Superior temporal gyrus (tissue), 1 donor: Measurements from ENCODE around the gene PDE9A.

Experiments used
- DNase-seq: peaks from one replicate; pipeline ENCODE4 v3.0.0-alpha.2; 2016; ENCODE audit errors: extremely low spot score

Gene PDE9A

DNA sequence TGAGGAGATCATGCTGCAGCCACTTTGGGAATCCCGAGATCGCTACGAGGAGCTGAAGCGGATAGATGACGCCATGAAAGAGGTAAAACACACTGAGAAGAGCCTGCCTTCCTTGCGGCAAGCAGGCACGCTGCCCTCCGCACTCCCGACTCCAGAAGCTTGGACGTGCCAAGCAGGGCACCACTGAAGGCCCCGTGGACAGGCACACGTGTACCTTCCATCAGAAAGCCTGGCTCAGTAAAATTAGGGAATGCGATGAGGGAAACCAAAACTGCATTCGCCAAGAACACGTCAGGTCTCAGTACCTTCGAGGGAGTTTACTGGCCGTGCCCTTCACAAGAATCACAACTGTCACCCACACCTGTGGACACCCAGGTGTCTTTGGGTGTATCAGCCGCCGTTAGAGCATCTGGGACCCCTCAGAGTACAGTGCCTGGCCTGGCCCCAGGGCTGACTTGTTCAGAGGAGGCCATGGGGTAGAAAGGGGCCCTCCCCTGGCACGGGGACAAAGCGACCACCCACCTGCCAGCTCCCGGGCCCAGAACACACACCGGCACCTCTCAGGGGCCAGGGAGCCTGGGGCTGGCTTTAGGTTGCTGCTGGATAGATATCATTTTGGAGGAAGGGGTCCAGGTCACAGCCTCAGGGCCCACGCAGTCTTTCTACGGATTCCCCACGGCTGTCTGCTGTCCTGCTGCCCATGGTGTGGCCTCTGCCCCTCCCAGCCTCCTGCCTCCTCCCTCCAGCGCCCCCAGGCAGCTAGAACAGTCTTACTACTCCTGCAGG lies 117.5 kb downstream of the PDE9A start:
- no peak for DNase-seq

DNA sequence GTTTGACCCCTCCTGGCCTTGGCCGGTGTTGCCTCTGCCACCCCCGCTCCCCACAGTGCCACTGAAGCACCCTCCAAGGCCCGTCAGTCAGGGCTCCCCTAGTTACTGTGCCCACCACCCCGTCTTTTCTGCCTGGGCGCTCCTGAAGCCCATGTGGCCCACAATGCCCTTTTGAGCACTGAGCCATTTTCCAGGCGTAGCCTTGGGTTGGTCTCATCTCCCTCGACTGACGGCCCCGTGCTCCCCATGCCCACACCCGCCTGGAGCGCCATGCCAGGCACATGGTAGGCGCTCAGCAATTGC lies 118.0 kb downstream of the PDE9A start:
- no peak for DNase-seq

DNA sequence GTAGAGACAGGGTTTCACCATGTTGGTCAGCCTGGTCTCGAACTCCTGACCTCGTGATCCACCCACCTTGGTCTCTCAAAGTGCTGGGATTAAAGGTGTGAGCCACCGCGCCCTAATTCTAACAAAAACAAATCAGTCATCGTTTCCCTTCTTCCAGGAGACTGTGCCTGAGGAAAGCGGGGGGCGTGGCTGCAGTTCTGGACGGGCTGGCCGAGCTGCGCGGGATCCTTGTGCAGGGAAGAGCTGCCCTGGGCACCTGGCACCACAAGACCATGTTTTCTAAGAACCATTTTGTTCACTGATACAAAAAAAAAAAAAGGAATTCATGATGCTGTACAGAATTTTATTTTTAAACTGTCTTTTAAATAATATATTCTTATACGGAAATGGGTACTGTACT lies 121.7 kb downstream of the PDE9A start:
- no peak for DNase-seq

DNA sequence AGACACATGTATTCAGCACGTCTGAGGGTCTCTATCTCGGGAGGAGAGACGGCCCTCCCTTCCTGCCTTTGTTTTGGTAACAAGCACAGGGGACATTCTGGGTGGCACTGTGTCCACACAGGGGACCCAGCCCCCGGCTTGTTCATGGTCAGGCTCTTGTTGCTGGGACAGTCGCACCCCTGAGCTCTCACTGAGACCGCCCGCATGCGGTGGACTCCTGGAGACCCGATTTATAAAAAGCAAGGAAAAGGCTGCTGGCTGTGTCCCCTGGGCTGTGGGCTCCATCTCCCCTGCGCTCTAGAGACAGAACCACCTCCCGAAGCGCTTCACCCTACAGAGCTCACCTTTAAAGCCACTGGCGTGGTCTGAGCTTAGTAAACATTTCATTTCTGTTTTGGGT lies 122.5 kb downstream of the PDE9A start:
- DNase-seq, result no peak

DNA sequence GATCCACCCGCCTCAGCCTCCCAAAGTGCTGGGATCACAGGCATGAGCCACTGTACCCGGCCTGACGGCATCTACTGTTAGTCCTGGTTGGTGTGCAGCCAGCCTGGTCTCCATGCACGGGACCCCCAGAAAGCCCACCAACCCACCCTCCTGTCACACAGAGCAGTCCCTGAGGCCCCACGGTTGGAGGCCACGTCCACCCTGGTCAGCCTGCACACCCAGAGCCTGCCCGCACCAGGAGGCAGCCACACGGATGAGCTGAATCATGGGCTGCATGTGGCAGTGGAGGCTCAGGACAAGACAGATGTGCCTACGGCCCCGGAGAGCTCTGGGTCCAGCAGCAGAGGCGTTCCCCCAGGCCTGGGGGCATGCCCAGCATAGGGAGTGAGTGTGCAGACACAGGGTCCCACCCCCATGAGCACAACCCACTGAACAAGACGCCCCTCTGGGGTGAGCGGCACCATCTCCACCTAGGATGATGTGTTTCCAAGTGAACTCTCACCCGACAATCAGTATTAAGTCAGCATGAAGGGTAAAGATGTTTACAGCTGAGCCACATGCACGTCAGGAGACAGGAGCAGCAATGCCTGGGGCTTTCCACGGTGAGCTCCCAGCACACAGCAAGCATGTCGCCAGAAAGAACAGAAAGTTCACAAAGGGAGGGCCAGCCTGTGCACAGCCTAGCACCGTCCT lies 123.8 kb downstream of the PDE9A start:
- no peak for DNase-seq

DNA sequence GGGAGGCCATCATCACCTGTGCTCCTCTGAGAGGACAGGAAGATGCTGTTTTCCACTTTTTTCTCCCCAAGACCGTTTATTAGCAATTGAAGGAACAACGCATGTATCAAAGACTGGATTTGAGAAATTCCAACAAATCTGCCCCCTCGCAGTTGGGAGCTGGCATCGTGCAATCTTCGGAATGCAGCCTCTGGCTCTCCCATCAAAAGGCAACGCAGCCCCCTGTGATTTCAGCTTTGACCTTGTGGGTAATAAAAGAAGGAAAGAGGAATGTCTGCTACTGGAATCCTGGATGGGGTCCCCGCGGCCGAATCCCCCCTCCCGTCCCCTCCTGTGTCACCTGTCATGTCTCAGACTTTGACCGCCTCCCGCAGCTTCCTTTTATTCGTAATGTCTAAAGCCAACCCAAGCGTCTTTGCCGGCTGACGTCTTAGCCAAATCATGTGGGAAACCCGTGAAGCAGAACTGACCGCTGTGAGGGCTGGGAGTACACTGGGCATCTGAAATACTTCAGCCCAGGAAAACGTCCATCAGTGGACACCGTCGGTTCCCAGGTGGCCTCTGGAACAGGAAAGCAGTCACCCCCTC lies 124.4 kb downstream of the PDE9A start:
- peak; percentile 21 for DNase-seq

DNA sequence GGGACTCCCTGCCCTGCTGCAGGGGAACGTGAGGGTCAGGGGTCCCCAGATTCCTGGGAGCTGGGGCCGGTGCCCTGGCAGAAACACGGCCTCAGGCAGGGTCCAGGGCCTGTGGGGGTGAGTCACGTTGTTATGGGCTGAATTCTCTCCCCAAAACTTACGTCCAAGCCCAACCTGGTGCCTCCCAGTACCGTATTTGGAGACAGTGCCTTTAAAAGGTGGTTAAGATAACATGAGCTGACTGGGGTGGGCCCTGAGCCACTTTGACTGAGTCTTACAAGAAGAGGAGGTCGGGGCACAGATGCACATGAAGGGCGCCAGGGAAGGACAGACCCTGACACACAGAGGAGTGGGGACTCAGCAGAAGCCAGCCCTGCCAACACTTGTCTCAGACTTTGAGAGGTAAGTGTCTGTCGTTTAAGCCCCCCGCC lies 126.0 kb downstream of the PDE9A start:
- no peak for DNase-seq

DNA sequence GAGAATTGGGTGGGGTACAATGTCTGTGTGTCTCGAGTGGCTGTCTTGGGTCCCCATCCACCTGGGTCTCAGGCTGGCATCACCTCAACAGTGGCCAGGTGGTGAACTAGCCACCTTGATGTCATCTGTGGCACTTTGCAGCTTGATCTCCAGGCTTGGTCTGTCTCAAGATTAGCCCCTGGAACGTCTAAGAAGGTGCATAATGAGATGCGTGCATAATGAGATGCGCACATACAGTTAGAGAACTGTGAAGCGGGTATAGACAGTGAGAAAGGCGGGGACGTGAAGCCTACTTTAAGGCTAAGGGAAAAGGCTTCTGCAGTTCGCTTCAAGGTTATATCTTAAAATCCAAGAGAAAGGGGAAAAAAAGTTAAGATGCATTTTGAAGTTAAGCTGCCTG lies 127.2 kb downstream of the PDE9A start:
- DNase-seq, result no peak

DNA sequence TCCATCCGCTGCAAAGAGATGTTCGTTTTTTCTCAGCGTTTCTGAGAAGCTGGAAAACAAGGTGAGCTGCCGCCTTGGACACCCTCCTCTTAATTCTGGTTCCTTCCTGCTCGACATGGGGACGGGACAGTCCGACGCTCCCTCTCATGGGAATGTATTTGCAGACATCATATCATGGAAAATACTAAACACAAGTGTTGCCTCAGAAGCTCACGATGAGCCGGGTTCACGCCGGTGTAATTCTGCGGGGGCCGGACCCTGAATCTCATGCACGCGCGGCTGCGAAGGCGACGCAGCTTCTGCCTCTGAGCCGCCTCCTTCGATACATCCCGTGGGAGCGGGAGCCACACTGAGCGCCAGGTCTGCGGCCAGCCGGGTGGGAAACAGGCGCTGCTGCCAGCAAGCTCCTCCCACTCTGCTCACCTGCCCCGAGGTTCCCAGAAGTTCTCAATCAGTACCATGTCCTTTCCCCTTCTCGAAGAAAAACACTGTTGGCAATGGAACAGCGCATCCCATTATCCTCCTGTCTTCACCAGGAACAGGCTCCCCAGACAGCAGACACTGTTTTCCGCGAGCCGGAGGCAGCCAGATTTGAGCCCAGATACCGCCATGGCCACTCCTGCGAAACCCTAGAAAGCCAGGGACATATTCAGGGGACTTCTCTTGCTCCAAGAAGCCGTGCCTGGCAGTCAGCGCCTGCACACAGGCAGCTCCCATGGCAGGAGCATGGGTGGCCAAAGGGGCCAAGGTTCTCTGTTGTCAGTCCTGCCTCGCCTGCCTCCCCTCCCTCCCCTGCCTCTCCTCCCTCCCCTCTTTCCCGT lies 127.9 kb downstream of the PDE9A start:
- peak; percentile 45 for DNase-seq

DNA sequence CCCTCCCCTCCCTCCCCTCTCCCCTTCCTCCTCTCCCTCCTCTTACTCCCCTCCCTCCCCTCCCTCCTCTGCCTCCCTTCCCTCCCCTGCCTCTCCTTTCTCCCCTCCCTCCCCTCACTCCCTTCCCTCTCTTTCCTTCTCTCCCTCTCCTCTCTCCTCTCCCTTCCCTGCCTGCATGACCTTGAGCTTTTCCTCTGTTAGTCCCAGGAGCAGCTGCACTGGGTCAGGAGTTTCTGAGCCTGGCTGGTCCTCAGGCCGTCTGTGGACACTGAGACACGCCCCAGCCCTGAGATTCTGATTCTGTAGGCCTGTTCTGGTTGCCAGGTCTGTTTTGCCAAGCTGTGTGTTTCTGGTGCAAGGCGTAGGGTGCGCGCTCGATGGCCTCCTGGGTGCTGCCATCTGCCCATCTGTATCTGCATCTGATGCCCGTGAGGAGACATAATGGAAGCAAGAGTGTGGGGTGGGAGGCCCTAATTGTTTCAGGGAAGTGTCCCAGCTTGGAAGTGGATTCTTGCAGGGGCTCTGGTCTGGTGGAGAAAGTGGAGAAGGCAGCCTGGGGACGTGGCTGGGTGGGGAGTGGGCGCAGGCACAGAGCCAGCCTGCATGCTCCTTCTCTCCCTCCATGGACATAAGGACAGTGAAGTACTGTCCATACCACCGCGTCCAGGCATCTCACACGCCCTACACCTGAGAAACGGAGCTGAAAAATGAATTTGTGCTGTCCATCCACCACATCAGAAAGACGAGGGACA lies 128.7 kb downstream of the PDE9A start:
- DNase-seq, result no peak

DNA sequence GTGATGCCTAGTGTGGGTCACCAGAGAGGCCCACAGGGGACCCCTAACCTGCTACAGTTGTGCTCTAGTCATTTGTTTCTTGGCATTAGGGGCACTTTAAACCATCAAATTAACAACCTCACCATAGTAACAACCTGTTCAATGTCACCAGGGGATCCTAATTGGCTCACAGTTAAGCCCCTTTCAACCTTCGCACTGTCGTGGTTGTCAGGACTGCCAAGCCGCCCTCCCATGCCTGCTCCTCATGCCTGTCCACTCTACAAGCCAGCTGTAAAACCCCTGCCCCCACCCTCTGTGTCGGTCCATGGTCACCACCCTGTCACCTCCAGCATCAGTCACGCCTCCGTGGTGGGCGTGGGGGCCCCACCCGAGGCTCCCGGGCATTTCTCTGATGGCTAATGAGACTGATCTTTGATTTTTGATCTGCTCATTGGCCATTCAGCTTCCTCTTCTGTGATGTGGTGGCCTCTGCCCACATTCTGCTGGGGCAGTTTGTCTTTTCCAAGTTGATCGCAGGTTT lies 129.4 kb downstream of the PDE9A start:
- no peak for DNase-seq

DNA sequence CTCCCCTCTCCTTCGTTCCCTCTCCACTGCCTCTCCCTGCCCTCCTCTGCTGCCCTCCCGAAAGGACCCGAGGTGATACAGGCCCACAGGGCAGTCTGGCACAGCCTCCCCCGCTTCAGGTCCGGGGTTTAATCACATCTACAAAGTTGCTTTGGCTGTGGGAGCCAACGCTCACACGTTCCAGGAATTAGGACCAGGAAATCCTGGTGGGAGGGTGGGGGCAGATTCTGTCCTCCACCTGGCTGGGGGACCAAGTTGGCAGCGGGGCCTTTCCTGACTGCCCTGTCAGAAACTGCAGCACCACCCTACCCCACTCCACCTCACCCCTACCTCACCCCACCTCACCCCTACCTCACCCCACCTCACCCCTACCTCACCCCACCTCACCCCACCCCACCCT lies 130.9 kb downstream of the PDE9A start:
- no peak for DNase-seq

DNA sequence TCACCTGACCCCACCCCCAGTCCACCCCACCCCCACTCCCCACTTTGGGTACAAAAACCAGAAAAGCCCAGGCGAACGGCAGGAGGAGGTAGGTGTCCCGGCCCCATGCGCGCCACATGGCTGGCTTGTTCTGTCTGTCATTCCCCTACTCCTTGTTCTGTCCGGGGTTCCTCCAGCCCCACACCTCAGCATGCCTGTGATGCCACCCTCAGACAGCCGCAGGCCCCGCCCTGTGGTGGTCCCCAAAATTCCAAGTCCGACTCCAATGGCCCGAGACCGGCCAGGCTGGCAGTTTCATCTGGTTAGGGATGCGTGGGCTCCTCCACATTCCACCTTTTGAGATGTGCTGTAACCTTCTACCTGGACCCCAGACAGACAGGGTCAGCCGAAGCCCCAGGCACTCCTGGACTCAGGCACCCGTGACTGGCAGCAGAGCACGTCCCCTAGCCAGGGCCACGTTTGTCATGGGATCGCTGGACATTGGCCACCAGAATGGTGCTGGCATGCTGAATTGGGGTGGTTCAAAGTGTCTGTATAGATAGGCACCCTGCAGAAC lies 131.6 kb downstream of the PDE9A start:
- DNase-seq, result no peak

DNA sequence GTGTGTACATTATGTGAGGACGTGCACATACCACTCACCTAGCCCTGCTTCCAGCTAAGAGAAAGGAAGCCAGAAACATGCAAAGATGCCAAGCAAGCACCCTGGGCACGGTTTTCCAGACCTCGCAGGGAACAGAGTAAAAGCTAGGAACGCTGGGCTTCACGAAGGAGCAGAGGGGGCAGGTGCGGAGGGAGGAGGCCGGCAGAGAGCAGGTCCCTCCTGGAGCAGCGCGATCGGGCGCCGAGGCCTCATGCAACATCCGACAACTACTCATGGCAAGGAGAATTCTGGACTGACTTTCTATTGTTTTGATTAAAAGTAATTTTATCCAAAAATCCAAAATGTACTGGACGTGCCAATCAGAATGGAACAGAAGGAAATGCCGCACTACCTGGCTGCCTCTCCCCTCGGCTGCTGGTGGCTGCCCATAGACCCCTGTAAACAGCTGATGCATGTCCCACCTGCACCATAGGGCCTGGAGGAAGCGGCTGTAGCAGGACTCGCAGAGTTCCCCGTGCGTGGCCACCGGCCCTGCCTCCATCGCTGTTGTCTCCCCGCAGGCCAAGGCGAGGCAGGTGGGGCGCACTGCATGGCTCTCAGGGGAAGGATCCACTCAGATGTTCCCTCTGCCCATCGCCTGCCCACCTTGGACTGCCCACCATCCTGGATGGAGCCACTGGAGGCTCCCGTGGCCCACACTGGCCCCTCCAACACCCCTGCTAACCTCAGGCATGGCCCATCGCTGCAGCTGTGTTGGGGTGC lies 132.4 kb downstream of the PDE9A start:
- DNase-seq, result no peak

DNA sequence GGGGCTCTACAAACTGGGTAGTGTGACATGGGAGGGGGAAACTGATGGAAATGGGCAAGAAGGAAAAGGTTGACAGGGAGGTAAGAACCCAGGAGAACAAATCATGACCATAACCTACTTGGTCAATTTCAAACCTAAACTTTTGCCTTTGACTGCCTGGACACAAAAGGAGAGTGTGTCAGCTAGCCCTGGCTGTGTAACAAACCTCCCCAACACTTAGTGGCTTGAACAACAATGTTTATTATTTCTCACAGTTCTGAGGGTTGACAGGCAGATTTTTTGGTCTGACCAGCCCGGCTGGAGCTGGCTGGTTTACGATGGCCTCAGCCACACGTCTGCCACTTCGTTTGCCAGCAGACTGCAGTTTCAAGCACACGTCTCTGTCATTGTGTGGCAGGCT lies 133.5 kb downstream of the PDE9A start:
- no peak for DNase-seq

DNA sequence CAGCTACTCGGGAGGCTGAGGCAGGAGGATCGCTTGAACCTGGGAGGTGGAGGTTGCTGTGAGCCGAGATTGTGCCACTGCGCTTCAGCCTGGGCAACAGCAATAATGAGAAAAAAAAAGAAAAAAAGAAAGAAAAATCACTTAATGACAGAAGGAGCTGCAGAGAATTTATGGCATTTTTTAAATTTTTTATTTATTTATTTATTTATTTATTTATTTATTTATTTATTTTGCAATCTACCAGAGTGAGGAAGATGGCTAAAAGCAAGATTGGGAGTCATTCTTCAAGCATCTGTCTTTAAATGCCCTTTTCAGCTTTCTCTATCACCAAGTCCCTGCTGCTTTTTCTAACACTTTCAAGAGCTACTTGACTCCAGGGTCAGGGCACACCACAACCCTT lies 134.2 kb downstream of the PDE9A start:
- no peak for DNase-seq

DNA sequence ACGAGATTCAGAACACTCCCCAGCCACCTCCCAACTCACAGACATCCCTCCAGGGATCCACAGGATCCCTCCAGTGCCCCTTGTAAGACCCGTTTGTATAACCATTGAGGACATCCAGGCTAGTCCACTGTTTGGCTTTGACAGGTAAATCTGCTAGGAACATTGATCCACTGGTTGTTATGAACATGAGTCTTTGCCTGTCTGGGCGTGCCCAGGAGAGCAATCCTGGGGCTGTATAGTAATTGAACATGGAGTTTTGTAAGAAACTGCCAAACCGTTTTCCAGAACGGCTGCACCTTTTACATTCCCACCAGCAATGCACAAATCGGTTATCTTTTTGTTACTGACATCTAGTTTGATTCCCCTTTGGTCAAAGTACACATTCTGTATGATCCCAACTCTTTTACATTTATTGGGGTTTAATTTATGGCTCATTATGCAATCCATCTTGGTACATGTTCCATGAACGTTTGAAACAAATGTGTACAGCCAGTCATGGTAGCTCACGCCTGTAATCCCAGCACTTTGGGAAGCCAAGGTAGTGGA lies 137.2 kb downstream of the PDE9A start:
- DNase-seq, result no peak

DNA sequence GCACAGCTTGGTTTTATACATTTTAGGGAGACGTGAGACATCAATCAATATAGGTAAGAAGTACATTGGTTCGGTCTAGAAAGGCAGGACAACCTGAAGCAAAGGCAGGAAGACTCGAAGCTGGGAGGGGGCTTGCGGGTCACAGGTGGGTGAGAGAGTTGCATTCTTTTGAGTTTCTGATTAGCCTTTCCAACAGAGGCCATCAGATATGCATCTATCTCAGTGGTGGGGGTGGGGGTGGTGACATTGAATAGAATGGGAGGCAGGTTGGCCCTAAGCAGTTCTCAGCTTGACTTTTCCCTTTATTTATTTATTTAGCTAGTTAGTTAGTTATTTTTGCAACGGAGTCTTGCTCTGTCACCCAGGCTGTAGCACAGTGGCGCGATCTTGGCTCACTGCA lies 140.4 kb downstream of the PDE9A start:
- DNase-seq, result no peak

DNA sequence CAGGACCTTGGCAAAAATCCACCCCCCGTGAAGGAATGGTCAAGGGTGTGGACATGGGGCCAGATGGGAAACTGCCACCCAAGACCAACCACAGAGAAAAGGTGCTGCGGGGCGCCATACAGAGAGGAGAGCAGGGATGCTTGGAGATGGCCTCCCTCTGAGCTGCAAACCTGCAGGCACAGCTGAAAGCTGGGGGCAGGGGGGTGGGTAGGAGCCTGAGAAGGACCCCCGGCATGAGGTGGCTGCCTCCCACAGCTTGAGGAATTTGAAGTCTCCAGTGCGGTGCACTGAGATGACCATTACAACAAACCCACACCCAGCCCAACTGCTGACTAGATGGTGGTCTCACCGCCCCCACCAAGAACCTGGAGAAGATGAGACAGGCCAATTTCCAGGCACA lies 141.1 kb downstream of the PDE9A start:
- DNase-seq, result no peak
